GM19193 (cell line): Measurements from ENCODE around the gene LHX5.

Experiments used
- POLR2A ChIP-seq: IDR thresholded peaks from 4 replicates; pipeline ENCODE4 v1.6.1; 2011; ENCODE audit not compliant: insufficient read depth, insufficient read length; ENCODE audit errors: extremely low read depth

LHX5 gene

GRCh38 chr12:113470871-113471618 lies 626 bp downstream of the LHX5 start:
- no peak for TF ChIP-seq POLR2A

GRCh38 chr12:113469949-113470743 lies 1.5 kb downstream of the LHX5 start:
- no peak for TF ChIP-seq POLR2A

- TF ChIP-seq POLR2A: no peak
Observed at GRCh38 chr12:113469224-113469948, 2.3 kb downstream of the LHX5 start.

DNA sequence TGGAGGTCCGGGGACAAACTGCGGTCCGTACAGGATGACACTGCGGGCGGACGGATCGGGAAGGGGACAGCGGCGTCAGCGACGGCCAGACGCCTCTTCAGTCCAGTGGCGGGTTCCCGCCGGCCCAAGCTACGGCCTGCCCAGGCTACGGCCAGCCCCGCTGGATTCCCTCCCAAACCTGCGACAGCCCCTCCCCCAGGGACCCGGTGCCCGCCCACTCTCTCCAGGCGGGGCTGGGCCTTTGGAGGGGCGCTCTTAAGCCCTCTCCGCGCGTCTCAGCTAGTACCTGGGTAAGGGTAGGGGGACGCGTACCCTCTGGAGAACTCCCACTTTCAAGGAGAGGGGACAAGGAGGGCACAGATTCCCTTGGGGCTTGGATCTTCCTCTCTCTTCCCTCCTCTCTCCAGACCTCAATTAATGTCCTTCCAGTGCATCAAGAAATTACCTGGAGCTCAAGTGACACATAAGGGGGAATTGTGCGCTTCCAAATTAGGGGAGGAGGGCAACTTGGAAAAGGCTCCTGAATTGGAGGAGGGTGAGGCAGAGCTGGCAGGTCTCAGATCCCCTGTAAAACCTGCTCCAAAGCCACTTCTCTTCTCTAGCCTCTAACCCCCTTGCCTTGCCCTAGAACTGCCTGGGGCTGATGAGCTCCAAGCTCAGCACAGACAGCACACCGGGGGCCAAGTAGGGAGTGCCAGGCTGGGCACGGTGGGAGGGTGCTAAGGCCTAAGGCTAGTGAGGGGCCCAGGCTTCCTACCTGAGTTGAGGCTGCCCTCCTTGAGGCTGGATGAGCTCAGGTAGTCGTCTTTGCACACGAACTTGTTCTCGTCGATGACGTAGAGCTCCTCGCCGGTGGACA lies 3.1 kb downstream of the LHX5 start:
- no peak for TF ChIP-seq POLR2A

GRCh38 chr12:113467502-113468364 lies 3.9 kb downstream of the LHX5 start:
- no peak for TF ChIP-seq POLR2A

DNA sequence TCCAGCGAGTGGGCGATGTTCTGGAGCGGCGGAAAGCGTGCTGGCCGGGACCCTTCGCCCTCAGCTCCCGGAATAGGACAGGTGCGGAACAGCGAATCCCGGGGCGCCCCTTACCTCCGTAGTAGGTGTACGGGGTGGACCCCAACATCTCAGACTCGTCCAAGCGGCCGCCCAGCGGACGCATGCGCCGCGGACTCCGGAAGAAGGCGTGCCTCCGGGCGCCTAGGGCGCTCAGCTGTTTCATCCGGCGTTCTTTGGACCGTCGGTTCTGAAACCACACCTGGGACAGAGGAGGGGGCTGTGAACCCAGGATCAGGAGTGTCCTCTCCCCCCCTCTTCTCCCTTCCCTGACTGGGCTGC lies 4.5 kb downstream of the LHX5 start:
- no peak for TF ChIP-seq POLR2A

DNA sequence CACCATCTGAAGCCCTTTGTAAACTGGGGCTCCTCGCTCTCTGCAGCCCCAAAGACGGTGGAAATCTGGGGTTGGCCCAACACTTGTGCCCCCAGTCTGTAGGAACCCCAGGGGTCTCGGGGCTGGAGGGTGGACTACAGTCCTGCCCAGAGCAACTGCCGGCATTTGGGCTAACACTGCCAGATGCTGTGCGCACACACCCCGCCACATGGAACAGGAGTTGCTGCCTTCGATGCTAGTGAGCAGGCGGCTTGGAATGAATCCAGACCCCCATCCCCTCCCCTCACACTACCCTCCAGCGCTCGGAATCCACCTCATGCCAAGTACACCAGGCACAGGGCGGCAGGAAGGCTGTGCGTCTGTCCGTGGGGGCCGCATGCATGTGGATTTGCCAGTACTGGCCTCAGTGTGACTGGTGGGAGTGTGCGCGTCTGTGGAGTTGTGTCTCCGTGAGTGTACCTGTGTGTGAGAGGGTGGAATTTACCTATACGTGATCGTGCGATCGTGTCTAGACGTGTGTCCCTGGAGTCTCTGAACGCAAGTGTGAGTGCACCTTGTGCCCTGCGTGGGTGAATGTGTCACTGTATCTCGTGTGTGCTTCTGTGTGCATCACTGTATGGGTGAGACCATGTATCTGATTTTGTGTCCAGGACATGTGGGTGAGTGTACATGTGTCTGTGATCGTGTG lies 5.1 kb downstream of the LHX5 start:
- no peak for TF ChIP-seq POLR2A

DNA sequence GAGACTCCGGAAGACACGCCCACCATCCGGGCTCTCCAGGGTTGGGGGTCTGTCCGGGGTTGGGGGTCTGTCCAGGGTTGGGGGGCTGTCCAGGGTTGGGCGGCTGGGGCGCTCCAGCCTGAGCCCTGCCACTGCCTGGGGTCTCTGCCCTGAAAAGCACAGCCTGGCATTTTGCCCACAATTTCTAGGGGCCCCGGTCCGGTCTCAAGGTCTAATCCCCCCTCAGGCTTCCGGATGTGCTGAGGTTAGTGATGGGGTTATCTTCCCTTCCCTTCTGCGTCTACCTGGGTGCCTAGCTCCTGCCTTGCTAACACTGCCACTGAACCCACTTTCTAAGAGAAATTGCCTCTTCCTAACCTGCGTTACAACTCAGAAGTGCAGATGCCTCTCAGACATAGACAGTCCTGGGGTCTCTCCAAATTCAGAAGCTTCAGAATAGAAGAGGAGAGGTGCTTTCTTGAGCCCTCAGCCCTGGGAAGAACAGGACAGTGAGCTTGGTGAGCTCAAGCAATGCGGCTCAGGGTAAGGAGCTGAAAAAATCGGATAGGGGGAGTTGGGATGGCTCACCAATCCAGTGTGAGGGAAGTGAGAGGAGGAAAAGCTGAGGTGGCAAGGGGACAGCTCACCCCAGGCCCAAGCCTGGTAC lies 5.7 kb downstream of the LHX5 start:
- no peak for TF ChIP-seq POLR2A

- TF ChIP-seq POLR2A: no peak
Observed at GRCh38 chr12:113464852-113465719, 6.6 kb downstream of the LHX5 start.

- no peak for TF ChIP-seq POLR2A
Observed at GRCh38 chr12:113464452-113464775, 7.3 kb downstream of the LHX5 start.

DNA sequence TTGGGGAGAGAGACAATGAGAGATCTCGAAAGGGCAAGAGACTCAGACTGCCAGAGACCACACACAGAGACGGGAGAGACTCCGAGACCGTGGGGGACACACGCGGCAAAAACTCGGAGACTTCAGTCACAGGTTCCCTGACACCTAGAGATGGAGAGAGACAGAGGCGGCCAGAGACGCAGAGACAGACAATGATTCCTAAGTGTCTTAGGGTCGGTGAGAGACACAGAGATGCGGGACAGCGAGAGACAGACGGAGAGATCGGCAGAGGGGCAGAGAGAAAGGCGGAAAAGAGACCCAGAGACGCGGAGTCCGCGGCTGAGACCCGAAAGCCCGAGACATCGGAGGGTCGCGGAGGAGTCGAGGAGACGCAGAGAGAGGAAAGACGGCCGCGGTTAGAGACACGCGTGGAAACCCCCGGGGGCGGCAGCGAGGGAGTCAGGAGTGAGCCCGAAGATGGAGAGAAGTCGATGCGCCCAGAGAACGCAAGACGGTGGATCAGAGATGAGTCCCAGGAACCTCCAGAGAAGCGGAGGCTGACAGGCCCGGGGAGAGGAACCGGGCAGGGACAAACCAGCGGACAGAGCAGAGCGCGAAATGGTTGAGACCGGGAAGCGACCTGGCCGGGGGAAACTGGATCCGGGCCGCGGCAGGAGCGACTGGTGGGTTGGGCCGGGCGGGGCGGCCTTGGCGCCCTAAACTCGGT lies 7.8 kb downstream of the LHX5 start:
- TF ChIP-seq POLR2A: no peak
